PC-9 (cell line): ENCODE measurements around the gene ZPBP2. TPM values are rescaled to one million over a fixed set of nuclear protein-coding genes. Genes with fewer than 3 reads are reported as not detected.

Source experiments
- BruUV-seq: library from RNA; stranded (reverse); fragments of 400-500 nt; replicated peaks from 2 replicates; lab custom pipeline; 2021; lab: Mats Ljungman, UMichigan
- CTCF ChIA-PET: fragments of 300-600 bp; sonication (Branson Sonifier 250); formaldehyde crosslinking; loops from one replicate; lab custom pipeline; 2022; ENCODE audit warnings: antibody characterized with exemption; lab: Charles Lee
- POLR2A ChIA-PET: fragments of 300-600 bp; sonication (Branson Sonifier 250); formaldehyde crosslinking; loops from one replicate; lab custom pipeline; 2022; ENCODE audit warnings: antibody characterized with exemption; ENCODE audit not compliant: unreplicated experiment; lab: Charles Lee
- DNase-seq, 2 experiments: peaks; one replicate each; pipeline versions ENCODE4 v3.0.0 to v3.0.0-alpha.2; 2015 to 2022; ENCODE audit warnings: mixed read lengths in 1 of 2
- H2AFZ ChIP-seq: fragments of 200-600 bp; sonication (generic); 2 replicates; pipeline ENCODE4 v1.8.1; 2017; ENCODE audit warnings: antibody characterized with exemption
- H3F3A ChIP-seq: fragments of 200-600 bp; sonication (generic); 2 replicates; pipeline ENCODE4 v1.8.1; 2017; ENCODE audit warnings: antibody characterized with exemption, mild to moderate bottlenecking, low read depth; ENCODE audit not compliant: insufficient read depth
- H3K27ac ChIP-seq: fragments of 200-600 bp; sonication (generic); 2 replicates; pipeline ENCODE4 v1.6.1; 2016; ENCODE audit warnings: mixed run types
- H3K27me3 ChIP-seq: fragments of 200-600 bp; sonication (generic); 2 replicates; pipeline ENCODE4 v1.6.1; 2016; ENCODE audit warnings: low read depth, mixed run types; ENCODE audit not compliant: insufficient read depth
- H3K36me3 ChIP-seq: fragments of 200-600 bp; sonication (generic); 2 replicates; pipeline ENCODE4 v1.6.1; 2016; ENCODE audit warnings: low read depth, mixed run types
- H3K4me1 ChIP-seq: fragments of 200-600 bp; sonication (generic); replicated peaks from 2 replicates; pipeline ENCODE4 v1.6.1; 2016; ENCODE audit warnings: mixed run types; ENCODE audit not compliant: insufficient read depth
- H3K4me2 ChIP-seq: fragments of 200-600 bp; sonication (generic); 2 replicates; pipeline ENCODE4 v1.6.1; 2017; ENCODE audit warnings: mixed run types
- H3K4me3 ChIP-seq: fragments of 200-600 bp; sonication (generic); 2 replicates; pipeline ENCODE4 v1.6.1; 2016; ENCODE audit warnings: mixed run types
- H3K79me2 ChIP-seq: fragments of 200-600 bp; sonication (generic); 2 replicates; pipeline ENCODE4 v1.6.1; 2017; ENCODE audit warnings: low read depth, mixed run types
- H3K9me2 ChIP-seq: fragments of 200-600 bp; sonication (generic); 2 replicates; pipeline ENCODE4 v1.8.1; 2017; ENCODE audit warnings: mild to moderate bottlenecking; ENCODE audit not compliant: insufficient read depth
- H3K9me3 ChIP-seq: fragments of 200-600 bp; sonication (generic); 2 replicates; pipeline ENCODE4 v1.8.1; 2016; ENCODE audit warnings: low read depth; ENCODE audit not compliant: insufficient read depth
- H4K20me1 ChIP-seq: fragments of 200-600 bp; sonication (generic); 2 replicates; pipeline ENCODE4 v1.8.1; 2017; ENCODE audit not compliant: insufficient read depth
- CTCF ChIP-seq: fragments of 200-600 bp; sonication (generic); conservative IDR thresholded peaks from 2 replicates; pipeline ENCODE4 v1.6.1; 2017; ENCODE audit warnings: mixed run types, antibody characterized with exemption, mild to moderate bottlenecking, moderate library complexity
- EZH2 ChIP-seq: fragments of 200-600 bp; sonication (generic); IDR thresholded peaks from 2 replicates; pipeline ENCODE4 v1.8.0; 2017; ENCODE audit warnings: antibody characterized with exemption, low read depth
- intact Hi-C: fragments of 100-400 bp; cut with micrococcal nuclease; formaldehyde crosslinking; loops from one replicate; pipeline ENCODE4 v1.10.0; 2022; ENCODE audit not compliant: unreplicated experiment
- total RNA-seq: library from RNA; stranded (reverse); gene quantifications from 2 replicates; pipeline ENCODE4 v1.2.3, GENCODE V29; 2021

Gene ZPBP2
- total RNA-seq, 1 experiment from 2014 or later: not detected

GRCh38 chr17:39834017-39834416 lies 34.0 kb upstream of the ZPBP2 start:
- Histone ChIP-seq H3K9me2 (no peaks in the 10 kb centered on the region), H3K4me2 (0 out of 2 replicates have a peak overlapping the region, but pooled peaks have one; percentile 0), H3K36me3 (no peaks in the 10 kb centered on the region), H4K20me1 (no peaks in the 10 kb centered on the region), H3F3A (no peaks in the 10 kb centered on the region), H2AFZ (no peak overlapping the region), H3K27me3 (no peaks in the 10 kb centered on the region), H3K4me3 (no peak overlapping the region), H3K79me2 (no peaks in the 10 kb centered on the region), H3K9me3 (peaks cover 5% of the 10 kb centered on the region; the same call in 1 of the 2 replicates), H3K4me1 (peaks cover 8% of the 10 kb centered on the region; the same call in 1 of the 2 replicates), H3K27ac (peak overlapping the region; percentile 38; the same call in 1 of the 2 replicates)
- intact Hi-C loops: no loop called here
- CTCF ChIA-PET: no interaction called here
- no TSS peak for BruUV-seq
- DNase-seq: peak in 1 of 2 experiments; percentile 54
- POLR2A ChIA-PET: no interaction called here
- TF ChIP-seq CTCF: no peak
- TF ChIP-seq EZH2: no peak

DNA sequence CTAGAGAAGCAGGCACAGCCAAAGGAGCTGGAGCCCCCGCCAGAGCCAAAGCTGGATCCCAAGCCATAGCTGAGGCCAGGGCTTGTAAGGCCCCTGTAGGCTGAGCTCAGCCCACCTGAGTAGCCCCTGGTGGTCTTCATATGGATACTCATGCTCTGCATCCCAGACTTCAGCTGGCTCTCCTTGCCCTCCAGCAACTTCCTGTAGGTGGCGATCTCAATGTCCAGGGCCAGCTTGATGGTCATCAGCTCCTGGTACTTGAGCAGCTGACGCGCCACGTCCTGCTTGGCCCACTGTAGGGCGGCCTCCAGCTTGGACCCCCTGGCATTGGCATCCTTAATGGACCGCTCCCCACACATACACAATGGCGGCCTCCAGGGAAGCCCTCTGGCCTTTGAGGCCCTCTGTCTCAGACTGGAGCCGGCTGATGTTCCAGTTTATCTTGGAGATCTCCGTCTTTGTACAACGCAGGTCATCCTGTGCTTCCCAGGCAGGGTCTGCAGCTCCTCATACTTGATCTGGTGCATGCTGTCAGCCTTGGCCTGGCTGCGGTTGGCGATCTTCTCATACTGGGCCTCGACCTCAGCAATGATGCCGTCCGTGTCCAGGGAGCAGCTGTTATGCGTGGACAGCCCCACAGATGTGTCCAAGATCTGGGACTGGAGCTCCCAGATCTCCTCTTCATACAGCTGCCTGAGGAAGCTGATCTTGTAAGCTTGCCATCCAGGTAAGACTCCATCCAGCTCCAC lies 32.8 kb upstream of the ZPBP2 start:
- POLR2A ChIA-PET: no interaction called here
- TF ChIP-seq CTCF (no peak), EZH2 (no peak)
- Histone ChIP-seq H3K36me3 (no peaks in the 10 kb centered on the region), H4K20me1 (no peaks in the 10 kb centered on the region), H3K4me1 (peaks cover 8% of the 10 kb centered on the region; the same call in 1 of the 2 replicates), H3K4me2 (no peak overlapping the region), H2AFZ (no peak overlapping the region), H3F3A (no peaks in the 10 kb centered on the region), H3K27me3 (no peaks in the 10 kb centered on the region), H3K9me3 (peaks cover 5% of the 10 kb centered on the region; the same call in 1 of the 2 replicates), H3K79me2 (no peaks in the 10 kb centered on the region), H3K27ac (no peak overlapping the region), H3K9me2 (no peaks in the 10 kb centered on the region), H3K4me3 (no peak overlapping the region)
- CTCF ChIA-PET: no interaction called here
- DNase-seq: no peak
- BruUV-seq: no TSS peak
- intact Hi-C loops: no loop called here

GRCh38 chr17:39836117-39836516 lies 31.9 kb upstream of the ZPBP2 start:
- CTCF ChIA-PET: no interaction called here
- H3K4me3 ChIP-seq: no peak overlapping the region
- H3K36me3 ChIP-seq: no peaks in the 10 kb centered on the region
- no peaks in the 10 kb centered on the region for H3K27me3 ChIP-seq
- no peak overlapping the region for H3K27ac ChIP-seq
- H3K9me3 ChIP-seq: peaks cover 5% of the 10 kb centered on the region; the same call in 1 of the 2 replicates
- no peaks in the 10 kb centered on the region for H3K9me2 ChIP-seq
- no TSS peak for BruUV-seq
- no peak overlapping the region for H2AFZ ChIP-seq
- POLR2A ChIA-PET: no interaction called here
- TF ChIP-seq EZH2 (no peak), CTCF (no peak)
- intact Hi-C loops: no loop called here
- no peak overlapping the region for H3K4me2 ChIP-seq
- H3K79me2 ChIP-seq: no peaks in the 10 kb centered on the region
- no peaks in the 10 kb centered on the region for H4K20me1 ChIP-seq
- peaks cover 8% of the 10 kb centered on the region; the same call in 1 of the 2 replicates for H3K4me1 ChIP-seq
- no peak for DNase-seq
- H3F3A ChIP-seq: no peaks in the 10 kb centered on the region
